HL-60/S4 treated with phorbol 12-myristate 13-acetate at 8.2 ng/mL for 4 days and 3 days (cell line): Measurements from ENCODE around the gene CCN6.

Experiments used
- in situ Hi-C: fragments of 300-500 bp; cut with MboI; formaldehyde crosslinking; loops from 2 replicates; pipeline ENCODE4 v1.15.0; 2022; ENCODE audit warnings: low sequenced_read_pairs

The CCN6 gene

DNA sequence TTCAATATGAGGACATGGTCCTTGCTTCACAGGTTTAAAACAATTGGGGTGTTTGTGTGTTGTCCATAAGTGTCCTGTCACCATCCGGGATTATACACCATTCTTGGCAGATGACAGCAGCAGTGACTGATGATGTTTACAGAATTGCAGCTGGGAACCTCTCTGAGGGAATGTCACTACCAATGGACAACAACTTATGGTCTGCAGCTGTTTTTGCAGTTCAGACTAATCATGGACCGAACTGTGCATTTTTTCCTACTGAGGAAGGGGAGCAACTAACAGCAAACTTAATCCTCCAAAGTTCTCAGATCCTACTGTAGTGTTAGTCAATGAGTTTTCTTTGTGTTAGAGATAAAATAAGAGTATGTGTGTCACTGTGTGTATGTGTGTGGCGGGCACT, 59.5 kb downstream of the CCN6 start:
- in situ Hi-C loops = no loop called here

GRCh38 chr6:112113918-112114317, 60.0 kb downstream of the CCN6 start:
- in situ Hi-C loops = no loop called here

DNA sequence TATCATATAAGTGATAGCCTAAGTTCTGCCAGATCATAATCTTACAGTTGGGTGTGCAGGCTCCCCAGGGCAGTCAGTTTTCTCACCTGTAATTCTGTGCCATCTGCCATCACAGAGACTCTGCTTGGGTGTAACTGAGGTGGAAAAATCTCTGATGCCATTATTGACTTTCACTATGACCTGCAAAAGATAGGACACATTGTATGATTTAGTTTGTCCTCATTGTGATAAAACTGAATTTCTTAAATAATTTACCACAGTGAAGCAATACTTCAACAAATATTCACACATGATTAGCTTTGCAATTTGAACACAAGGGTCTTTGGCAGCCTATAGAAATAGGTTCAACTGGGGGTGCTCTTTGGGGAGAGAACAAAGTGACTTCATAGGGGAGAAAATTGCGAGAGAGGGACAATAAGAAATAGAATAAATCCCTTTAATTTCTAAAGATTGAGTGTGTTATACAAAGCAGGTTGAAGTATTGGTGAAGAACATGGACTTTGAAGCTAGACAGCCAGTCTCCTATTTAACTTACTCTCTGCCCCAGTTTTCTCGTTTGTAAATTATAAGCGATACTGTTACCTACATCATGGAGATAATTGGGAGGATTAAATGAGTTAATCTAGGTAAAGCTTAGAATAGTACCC, 60.8 kb downstream of the CCN6 start:
- in situ Hi-C loops = no loop called here

DNA sequence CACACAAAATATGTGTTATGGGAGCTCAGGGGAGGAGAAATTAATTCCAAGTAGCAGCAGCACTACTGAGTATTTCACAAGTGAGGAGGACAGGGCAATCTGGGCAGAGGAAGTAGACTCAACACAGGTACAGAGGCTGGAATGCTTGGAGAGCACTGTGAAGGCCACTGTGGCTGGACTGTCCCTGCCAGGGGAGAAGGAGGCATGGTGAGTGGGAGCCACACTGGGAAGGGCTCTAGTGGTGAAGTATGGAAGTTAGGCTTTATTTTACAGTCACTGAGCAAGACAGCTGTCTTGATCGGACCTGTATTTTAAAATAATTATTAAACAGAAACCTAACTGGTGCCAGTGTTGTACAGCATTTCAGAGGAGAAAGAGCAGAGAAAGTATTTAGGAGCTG, 62.3 kb downstream of the CCN6 start:
- in situ Hi-C loops = no loop called here

GRCh38 chr6:112117554-112117953, 63.6 kb downstream of the CCN6 start:
- in situ Hi-C loops = no loop called here

DNA sequence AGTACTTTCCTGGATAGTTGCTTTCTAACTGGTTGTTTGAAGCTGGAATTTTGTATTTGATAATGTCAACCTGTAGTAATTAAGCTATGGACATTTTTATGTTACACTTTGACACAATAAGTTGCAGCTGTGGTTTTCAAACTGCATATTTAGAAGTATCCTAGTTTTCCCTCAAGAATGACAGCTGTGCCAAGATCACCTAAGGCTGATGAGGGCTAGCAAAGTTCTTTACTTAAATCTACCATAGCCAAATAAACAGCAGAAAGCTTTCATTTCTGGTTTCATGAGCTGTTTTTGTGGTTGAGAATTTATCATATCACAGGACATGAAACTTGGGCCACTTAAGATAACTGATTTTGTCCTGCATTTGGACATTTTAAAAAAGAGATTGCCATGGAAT, 64.1 kb downstream of the CCN6 start:
- in situ Hi-C loops = no loop called here
